Activated CD8-positive, alpha-beta memory T cell treated with anti-CD3 and anti-CD28 coated beads, Interleukin-2, amount 50 U/mL, for 48 hours (primary cell): ENCODE data around the gene NSMCE4A.
"Not testable (repeated sequence)": the region's sequence is repeated elsewhere in the genome, so short reads cannot be mapped to it uniquely, and the experiment has no call there.

ENCODE experiments used
- DNase-seq: peaks from one replicate; pipeline ENCODE4 v3.0.0-alpha.2; 2020

Gene NSMCE4A

DNA sequence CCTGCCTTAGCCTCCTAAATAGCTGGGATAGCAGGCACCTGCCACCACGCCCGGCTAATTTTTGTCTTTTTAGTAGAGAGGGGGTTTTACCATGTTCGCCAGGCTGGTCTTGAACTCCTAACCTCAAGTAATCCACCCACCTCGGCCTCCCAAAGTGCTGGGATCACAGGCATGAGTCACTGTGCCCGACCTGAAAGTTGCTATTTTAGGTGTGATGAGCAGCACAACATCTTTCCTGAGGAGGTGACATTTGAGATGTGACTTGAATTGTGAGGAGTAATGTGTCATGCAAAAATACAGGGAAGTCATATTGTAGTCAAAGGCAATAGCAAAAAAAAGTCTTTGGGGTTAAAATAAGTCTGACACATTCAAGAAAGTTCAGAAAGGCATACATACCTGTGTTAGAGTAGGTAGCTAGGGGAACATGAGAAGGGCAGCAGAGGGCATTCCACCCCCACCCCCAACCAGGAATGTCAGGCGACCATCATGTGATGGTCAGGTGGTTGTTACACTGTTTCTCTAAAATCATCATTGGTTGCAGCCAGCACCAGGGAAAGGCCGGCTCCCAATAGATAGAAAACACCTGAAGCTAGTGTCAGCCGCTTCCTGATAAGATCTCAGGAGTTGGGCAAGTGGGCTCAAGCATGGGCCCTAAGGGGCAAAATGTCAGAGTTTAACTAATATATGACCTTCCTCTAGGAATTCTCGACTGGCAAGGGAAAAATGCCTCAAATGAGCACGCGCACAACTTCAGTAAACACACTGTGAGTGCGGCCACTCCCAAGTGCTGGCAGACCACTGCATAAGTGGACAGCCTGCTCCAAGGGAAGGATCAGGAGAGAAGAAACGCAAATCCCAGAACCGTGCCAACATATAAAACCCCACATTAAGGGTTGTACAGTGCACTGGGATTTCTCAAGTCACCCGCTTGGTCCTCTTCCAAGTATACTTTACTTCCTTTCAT lies 13.6 kb upstream of the NSMCE4A start, which contains the start of gene TACC2:
TSS of gene TACC2 (plus strand) at position 803 of the 964 bp plus-strand sequence. CDS start 32,819 bp downstream, outside the sequence.
- DNase-seq, result no peak

DNA sequence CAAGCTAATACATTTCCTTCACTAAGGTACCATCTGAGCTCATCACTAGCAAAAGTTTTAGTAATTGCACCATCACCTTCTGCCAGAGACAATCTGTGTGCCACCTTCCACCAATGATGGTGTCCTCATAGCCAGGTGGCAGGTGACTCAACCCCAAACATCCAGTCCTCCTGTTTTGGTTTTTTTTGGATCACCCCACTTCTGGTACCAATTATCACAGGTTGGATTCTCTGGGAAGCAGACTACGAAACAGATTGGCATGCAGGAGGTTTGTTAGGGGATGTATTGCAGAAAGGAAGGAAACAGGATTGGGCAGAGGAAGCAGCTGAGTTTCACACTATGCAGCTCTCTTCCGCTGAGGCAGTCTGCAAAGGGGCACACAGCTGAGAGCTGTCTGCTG lies 9.4 kb upstream of the NSMCE4A start:
- no peak for DNase-seq

DNA sequence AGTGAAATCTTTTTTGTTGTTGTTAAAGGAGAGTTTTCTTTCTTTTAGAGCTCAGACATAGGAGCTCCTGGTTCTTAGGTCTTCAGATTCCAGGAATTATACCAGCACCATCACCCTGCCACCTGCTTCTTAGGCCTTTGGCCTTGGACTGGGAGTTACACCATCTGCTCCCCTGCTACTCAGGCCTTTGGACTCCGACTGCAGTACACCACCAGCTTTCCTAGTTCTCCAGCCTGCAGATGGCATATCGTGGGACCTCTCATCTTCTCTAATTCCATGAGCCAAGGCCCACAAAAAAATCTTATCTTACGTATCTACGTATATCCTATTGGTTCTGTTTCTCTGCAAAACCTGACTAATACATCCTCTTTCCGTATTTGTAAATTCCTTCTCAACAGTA lies 8.8 kb upstream of the NSMCE4A start:
- no peak for DNase-seq

DNA sequence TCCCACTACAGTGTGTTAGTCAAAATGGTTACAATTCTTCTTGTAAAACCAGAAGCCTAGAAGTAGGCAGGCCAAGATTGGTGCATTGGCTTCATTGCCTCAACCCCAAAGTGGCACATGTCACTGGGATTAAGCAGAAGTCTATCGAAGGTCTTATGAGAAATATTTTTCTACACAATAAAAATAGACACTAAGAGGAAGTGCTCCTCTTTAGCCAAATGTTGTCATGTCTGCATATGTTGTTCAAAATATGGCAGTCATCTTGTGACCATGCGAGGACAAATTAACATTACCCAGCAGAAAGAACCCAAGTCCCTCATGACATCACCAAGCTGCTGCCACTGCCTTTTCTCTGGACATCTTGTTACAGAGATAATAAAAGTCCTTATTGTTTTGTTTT lies 6.3 kb upstream of the NSMCE4A start:
- DNase-seq, result no peak

DNA sequence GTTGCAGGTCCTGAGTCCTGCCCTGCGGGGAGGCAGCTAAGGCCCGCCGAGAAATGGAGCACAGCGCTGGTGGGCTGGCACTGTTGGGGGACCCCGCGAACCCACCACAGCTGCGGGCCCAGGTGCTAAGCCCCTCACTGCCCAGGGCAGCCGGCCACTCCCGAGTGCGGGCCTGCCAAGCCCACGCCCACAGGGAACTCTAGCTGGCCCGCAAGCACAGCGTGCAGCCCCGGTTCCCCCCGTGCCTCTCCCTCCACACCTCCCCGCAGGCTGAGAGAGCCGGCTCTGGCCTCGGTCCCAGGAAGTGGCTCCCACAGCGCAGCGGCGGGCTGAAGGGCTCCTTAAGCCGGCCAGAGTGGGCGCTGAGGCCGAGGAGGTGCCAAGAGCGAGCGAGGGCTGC lies 3.5 kb upstream of the NSMCE4A start:
- DNase-seq, result no peak

DNA sequence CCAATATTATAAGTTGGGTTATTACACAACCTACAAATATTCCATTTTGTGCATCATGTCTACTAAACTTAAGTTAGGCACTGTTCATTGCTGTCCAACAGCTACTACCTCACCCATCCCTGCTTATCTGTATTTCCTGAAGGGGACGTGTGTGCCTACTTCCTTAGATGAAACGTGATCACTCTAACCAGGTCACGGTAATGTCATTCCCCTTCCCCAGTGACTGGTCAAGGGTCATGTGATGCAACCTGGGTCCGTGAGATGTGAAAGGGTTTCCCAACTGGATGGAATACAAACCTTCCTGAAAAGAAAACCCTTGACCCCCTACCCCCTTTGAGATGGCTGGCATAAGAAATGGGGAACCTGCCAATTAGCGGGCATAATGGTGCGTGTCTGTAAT lies 1.6 kb upstream of the NSMCE4A start:
- no peak for DNase-seq

DNA sequence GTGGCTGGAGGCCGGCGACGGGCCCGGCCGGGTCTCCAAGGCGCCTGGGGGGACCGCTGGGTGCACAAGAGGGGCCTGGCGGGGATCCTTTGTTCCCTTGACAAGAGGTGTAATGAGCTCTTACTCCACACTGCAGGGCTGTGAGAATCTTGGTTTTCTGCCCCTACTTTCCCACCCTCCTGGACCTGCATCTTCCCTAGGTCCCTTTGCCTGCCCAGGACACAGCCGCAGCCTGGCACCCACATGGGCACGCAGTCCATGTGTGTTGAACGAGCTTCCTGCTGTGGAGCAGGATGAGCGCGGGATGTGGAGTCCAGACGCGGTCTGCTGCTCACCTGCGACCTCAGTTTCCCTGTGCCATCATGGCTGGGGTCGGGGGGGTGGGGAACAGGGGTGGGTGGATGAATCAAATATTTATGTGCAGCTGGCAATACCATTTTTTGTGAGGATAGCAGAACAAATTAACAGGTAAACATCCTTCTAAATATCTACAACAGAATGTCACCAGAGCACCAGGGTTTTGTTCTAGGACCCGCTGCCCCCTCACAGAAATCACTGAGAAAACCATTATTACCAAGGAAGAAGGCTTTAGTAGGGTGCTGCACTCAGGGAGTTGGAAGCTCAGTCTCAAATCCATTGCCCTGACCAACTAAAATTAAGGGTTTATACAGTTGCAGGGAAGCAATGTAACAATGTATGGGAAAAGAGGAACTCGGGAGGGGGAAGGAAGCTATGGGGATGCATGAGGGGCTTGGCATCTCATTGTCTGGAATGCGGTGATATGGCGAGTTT lies 474 bp upstream of the NSMCE4A start:
- no peak for DNase-seq

DNA sequence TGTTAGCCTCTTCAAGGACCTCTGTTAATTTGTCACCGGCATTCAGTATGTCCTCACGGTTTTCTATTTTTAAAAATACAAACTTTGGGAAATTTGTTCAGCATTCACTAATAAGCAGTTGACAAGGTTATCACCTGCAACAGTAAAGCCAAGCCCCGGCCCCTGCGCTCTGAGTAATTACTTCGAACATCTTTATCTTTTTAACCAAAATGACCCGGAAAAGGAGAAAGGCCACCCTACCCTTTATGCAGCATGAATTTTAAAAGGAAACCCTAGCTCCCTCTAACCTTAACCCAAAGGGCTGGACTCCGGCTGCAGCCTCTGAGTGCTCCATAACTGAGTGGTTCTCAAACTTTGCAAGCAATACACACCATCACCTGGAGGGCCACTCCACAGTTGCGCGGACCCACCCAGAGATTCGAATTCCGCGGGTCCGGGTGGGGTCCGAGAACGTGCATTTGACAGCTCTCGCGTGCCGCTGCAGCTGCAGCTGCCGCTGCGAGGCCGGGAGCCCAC lies 940 bp downstream of the NSMCE4A start:
- no peak for DNase-seq

DNA sequence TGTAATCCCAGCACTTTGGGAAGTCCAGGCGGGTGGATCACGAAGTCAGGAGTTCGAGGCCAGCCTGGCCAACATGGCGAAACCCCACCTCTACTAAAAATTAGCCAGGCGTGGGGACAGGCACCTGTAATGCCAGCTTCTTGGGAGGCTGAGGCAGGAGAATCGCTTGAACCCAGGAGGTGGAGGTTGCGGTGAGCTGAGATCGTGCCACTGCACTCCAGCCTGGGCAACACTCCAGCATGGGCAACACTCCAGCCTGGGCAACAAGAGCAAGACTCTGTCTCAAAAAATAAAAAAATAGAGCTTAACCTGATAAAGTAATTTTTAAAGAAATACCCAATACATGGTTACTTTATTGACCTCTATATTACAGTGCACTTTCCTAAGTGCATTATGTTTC lies 5.9 kb downstream of the NSMCE4A start:
- not testable (repeated sequence) for DNase-seq

DNA sequence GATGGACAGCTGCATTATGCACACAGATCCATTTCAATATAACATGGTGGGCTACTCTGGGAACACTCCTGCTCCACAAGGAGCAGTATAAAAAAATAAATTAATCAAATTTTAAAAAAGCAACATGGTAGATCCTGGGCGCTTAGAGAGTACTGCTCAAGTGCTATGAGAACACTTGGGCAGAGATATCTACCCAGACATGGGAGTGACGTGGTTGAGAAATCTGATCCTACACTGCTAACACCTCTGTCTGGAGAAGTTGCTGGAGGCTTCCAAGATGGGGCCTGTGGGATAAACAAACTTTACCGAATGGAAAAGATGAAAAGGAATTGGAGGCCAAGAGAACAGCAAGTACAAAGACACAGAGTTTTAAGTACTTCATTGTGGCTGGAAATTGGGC lies 9.0 kb downstream of the NSMCE4A start:
- no peak for DNase-seq

DNA sequence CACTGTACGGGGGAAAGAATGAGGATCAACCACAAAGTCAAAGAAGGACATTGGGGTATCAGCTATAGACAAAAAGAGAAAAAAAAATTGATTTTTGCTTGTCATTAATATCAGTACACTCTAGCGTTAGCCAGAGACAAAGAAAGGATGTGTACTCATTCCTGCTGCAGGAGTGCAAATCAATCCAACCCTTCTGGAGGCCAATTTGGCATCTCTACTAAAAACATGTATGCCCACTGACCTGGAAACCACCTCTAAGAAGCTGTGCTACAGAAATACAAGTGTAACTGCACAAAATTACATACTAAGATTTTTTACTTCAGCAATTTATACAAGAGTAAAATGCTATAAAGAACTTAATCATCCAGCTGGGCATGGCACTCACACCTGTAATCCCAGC lies 13.6 kb downstream of the NSMCE4A start:
- DNase-seq, result no peak

DNA sequence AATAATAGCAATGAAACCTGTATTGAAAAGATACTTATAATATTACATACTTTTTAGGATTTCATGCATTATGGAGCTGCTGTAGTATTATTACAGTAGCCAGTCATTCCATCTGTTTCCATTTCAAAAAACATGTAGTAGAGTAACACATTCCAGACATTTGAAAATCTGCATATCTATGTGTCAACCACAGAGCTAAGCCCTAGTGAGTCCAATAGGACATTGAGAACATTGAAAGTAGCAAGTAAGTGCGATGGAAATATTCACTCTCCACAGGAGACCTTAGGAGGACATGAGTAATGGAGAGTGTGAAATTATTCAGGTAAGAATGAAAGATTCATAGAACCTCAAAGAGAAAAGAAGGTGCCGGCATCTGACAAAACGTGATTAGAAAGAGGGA lies 15.3 kb downstream of the NSMCE4A start:
- no peak for DNase-seq

DNA sequence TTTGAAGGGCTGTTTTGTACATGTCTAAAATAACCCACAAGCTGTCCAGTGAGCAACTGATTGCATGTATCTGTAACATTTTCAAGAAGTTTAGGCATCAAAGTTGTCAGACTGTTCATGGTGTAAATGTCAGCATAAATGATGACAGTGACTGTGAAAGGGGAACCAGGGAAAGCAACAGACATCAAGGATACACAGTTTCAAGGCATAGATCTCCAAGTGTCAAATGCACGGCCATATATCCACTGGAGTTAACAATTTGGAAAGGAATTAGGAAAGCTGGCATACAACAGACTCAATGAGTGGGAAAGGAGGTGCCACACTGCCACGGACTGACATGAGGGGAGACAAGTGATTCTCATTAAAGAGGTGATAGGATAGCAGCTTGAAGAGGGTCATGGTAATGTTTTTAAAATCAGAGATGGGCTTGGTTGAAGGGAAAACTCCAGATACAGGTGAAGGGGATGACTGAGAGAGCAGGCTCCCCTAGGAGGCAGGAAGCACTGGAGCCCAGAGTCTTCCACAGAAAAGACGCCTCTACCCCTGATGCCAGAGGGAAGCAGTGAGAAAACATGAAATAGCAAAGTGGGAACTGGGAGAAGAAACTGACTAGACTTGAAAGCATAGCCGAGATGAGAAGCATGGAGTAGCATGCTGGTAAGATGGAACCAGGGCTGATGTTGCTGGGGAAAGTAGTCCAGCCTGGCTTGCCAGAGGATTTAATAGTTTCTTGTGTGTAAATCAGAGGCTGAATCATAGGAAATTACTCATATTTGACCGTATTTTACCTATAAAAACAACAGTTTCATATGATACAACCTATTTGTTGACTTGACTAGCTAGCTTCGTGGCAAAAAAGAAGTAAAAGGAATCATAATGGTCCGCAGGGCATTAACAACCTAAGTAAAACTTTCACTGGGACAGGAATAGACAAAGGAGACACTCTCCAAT lies 18.6 kb downstream of the NSMCE4A start:
- no peak for DNase-seq

DNA sequence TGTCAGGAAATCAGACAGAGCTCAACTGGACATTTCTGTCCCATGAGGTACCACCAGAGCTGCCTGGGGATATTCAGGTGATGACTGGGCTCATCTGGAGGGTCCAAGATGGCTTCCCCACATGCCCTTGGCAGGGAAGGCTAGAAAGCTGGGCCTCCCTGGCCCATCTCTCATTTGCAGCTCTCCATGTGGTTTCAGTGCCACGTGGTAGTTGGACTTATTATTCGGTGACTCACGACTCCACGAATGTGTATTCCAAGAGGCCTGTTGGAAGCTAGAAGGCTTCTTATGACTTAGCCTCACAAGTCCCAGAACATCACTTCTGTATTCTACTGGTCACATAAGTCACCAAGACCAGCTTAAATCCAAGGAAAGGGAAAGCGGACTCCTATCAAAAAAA lies 22.8 kb downstream of the NSMCE4A start:
- DNase-seq, result no peak

DNA sequence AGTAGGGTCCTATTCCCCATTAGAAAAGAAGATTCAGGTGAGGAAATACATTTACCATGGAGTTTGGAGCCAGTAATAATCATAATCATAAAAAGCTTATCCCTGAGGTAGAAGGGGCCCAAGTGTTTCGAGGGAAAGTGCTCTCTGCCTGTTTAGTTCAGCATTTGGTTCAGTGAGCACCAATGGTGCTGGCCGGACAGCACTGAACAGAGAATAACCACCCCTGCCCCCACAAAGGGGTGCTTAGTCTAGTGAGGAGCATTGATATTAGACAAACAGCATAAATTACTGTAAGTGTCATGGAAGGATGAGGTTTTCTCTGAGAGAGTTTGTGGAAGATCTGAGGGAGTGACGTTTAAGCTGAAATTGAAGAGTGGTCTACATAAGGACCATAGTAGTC lies 25.6 kb downstream of the NSMCE4A start:
- DNase-seq, result no peak

DNA sequence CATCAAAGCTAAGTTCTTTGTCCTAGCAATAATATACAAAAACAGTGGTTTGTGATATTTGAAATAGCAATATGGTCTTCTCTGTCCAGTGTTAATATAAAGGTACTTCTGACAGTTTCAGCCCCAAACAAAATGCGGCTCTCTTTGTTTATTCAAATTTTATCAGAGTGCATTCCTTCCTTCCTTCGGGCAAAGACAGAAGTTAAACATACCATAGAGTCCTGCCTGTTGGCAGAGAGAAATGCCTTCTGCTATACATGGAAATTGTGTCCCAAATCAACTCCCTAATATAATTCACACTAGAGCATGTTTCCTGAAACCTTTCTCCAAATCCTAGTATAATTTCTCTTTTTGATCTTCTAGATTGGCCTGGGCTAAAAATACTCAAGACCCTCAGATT lies 26.0 kb downstream of the NSMCE4A start:
- DNase-seq, result no peak

DNA sequence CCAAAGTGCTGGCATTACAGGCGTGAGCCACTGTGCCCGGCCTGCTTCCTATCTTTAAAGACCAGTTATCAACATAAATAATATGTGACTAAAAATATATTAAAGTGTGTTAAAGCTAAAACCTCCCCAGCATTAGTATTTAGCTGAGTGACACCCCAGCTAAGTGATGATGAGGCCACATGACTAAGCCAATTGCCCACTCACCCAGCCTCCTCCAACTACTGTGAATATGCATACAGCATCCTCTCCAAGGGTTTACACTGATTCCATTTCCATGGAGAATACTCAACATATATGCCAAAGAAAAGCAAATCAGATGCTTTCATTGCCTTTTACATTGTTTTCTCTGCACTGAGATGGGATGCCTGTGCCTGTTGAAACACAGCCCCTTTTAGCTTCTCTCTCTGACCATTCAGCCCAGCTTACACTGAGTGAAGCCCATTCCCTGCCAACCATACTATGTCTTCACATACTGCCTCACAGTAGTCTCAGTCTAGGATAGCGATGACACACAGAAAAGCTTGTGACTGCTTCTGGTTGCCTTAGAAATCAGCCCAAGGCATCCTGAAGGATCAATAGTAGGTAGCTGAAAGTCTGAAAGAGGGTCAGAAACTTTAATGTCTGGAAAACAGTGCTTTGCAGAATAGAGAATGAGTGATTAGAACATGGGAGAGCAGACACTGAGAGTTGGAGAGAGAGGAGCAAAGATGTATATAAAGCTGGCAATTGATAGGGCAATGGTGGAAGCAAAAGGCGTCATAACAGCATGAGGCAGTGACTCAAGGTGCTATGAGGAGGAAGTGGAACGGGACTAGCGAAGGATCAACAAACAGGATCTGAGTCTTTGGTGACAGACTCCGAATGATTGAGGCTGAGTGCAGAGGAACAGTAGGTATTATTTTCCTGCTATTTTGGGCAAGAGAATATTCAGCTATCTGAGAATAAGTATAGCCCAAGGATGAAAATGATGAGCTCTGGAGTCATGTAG lies 27.4 kb downstream of the NSMCE4A start:
- DNase-seq, result no peak

DNA sequence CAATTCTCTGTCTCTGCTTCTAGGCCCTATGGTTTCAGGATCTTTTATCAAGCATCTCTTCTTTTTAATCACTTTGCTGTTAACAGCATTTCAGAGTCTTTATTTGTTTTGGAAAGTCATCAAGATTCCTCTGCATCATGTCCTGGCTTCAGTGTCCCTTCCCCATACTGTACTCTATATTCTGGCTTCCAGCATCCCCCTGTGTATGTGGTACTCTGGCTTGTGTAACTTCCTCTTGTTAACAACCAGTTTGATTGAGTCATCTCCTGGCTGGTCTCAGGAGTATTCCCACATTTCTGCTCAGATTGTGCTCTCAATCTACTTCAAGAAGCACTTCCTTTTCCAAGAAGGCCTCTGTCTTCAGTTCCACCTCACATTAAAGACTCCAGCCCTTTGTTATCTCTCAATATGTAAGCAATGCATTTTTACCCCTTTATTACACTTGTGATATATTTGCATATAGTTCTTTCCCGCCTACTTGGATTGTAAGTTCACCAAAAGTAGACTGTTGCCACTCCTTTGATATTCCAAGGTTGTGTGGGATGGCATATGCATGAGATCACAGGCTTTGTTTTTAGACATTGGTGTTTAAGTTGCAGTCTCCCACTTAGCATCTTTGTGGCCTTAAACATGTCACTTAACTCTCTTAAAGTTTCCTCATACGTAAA lies 32.1 kb downstream of the NSMCE4A start:
- no peak for DNase-seq

DNA sequence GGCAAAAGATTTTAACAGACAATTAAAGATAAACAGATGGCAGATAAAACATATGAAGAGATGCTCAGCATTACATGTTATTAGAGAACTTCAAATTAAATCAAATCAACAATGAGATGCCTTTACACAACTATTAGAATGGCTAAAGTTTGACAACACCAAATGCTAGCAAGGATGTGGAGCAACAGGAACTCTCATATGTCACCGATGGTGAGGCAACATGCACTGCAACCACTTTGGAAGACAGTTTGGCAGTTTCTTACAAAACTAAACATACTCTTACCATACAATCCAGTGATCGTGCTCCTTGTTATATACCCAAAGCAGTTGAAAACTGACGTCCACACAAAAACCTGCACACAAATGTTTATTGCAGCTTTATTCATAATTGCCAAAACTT lies 33.5 kb downstream of the NSMCE4A start:
- DNase-seq, result no peak

DNA sequence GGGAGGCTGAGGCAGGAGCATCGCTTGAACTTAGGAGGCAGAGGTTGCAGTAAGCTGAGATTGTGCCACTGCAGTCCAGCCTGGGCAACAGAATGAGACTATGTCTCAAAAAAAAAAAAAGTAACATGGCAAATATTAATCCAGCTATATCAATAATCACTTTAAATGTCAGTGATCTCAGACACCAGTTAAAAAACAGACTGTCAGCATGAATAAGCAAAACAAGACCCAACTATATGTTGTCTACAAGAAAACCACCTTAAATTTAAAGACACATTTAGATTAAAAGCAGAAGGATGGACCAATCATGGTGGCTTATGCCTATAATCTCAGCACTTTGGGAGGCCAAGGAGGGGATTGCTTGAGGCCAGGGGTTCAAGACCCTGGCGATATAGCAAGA lies 38.7 kb downstream of the NSMCE4A start:
- DNase-seq, result no peak

DNA sequence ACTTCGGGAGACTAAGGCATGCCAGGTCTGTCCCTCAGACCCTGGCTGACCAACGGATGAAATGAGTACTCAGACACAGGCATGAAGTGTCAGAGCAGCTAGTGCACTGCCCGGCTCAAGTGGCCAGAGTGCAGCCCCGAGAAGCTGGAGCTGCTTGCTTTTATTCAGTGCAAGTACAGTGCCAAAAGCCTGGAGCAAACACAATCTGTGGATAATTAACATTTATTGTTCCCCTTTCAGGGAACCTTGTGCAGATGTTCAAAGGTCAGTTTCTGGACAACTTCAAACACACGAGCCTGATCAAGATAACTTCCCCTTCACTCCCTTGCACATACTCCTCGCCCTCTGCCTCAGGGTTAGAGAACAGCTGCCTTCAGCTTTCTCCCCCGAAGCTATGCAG lies 39.3 kb downstream of the NSMCE4A start:
- no peak for DNase-seq
